GM21447 (cell line): ENCODE results near the gene ZFC3H1.
"Not testable (repeated sequence)": the region's sequence is repeated elsewhere in the genome, so short reads cannot be mapped to it uniquely, and the experiment has no call there.

ENCODE experiments used
- ATAC-seq: cut with Tn5 transposase; IDR thresholded peaks from one replicate; pipeline ENCODE4 v1.9.1; 2021; ENCODE audit not compliant: unreplicated experiment

ZFC3H1 gene

DNA sequence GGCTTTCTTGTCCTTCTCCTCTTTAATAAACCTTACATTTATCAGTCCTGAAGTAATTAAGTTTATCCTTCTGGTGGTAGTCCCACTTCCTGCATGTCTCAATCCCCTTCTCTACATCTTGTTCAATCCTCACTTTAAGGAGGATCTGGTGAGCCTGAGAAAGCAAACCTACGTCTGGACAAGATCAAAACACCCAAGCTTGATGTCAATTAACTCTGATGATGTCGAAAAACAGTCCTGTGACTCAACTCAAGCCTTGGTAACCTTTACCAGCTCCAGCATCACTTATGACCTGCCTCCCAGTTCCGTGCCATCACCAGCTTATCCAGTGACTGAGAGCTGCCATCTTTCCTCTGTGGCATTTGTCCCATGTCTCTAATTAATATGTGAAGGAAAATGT, 79.3 kb downstream of the ZFC3H1 start:
- ATAC-seq, result no peak

DNA sequence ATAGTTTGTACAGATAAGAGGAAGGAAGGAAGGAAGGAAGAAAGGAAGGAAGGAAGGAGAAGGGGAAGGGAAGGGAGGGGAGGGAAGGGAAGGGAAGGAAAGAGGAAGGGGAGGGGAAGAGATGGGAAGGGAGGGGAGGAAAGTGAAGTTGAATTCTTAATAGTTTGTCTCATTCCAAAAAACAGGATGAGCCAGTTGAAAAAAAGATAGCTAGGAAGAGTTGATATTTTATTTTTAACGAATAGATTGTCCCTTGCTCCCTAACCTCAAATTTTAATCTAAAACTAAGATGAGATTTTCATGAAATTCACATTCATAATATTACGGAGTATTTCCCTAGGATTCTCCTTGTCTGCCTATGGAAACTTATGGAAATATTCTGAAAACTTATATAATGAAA, 80.7 kb downstream of the ZFC3H1 start:
- ATAC-seq, result no peak

DNA sequence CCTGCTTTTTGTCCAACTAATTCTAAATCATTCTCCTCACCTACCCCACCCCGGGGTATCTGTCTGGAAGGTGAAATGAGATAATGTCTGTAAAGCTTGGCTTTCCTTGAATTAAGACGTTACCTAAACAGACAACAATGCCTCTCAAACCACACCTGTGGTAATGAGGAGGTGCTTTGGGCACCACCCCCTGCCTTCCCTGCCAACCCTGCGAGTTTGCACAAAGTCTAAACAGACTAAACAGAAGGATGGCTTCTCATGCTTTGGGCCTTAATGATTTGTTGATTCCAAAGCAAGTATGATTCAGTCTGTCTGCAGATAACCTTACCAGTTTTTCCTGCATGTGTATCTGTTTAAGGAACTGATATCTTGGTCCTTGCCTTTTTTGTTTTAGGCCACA, 82.4 kb downstream of the ZFC3H1 start:
- no peak for ATAC-seq

DNA sequence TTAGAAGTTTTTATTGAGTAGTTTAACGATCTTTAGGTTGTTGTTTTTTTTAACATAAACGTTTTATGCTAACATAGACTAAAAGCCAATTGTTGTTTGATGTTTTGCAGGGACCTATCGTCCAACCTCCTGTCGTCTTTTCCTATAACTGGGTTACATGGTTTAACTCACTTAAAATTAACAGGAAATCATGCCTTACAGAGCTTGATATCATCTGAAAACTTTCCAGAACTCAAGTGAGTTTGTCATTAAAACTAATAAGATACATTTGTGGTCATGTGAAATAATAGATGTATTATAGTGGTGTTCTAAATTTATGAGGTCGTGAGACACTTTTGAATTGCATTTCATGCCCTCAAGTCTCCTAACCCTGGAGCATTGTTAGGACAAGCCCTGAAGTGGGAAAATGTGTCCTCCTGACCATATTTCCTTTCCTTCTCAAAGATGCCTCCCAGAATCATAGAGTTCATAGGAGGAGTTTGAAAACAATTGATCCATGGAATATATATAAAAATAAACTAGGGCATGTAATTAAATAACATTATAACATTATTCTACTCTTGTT, 84.9 kb downstream of the ZFC3H1 start:
- no peak for ATAC-seq

DNA sequence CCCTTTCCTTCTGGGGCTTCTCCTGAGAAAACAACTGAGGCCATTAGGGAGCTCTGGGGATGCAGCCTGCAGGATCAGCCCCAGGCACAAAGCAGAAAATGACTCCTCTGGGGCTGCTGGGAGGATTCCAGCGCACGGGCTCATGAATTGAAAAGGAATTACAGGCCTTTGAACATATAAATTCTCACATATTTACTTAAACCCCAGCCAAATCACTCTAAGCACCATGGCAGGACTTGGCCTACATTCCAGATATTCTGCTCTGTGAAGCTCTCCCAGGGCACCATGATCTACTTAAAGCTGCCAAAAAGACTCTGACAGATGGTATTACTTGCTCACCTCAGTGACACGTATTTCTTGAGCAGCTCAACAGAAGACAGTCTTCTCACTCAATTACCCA, 87.2 kb downstream of the ZFC3H1 start:
- ATAC-seq, result no peak

DNA sequence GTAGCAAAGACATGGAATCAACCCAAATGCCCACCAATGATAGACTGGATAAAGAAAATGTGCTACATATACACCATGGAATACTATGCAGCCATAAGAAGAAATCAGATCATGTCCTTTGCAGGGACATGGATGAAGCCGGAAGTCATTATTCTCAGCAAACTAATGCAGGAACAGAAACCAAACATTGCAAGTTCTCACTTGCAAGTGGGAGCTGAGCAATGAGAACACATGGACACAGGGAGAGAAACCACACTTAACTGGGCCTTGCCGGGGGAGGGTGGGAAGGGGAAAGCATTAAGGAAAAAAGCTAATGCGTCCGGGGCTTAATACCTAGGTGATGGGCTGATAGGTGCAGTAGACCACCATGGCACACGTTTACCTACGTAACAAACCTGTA, 93.8 kb downstream of the ZFC3H1 start:
- ATAC-seq, result not testable (repeated sequence)

DNA sequence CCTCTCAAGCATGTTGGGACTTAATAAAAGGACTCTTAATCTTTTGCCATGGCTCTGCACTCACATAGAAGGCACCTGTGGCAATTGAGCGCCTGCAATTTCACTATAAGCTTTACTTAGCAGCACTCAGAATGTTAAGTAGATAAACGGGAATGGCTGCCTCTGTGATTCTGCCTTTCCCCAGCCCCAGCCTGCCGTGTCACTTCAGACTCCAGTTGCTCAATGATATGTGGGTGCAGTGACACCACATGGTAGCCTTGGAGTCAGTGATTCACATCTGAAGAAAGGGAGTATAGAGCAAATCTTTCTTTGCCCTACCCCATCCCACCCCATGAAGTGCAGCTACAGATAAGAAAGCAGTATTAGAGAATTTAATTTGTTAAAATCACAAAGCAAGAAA, 96.1 kb downstream of the ZFC3H1 start:
- ATAC-seq, result no peak

DNA sequence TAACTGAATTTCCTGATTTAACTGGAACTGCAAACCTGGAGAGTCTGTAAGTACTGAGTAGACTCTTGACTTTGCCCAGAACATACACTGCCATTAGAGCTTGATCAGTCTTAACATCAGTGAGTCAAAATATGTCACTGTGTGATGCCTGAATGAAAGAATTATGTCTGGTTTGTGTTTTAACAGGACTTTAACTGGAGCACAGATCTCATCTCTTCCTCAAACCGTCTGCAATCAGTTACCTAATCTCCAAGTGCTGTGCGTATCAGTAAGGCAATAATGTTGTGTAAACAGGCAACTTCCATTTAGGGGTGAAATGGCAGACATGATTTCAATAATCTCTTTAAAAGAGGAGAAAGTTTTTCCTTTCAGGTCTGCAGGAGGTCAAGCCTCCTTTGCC, 97.0 kb downstream of the ZFC3H1 start:
- ATAC-seq, result no peak

DNA sequence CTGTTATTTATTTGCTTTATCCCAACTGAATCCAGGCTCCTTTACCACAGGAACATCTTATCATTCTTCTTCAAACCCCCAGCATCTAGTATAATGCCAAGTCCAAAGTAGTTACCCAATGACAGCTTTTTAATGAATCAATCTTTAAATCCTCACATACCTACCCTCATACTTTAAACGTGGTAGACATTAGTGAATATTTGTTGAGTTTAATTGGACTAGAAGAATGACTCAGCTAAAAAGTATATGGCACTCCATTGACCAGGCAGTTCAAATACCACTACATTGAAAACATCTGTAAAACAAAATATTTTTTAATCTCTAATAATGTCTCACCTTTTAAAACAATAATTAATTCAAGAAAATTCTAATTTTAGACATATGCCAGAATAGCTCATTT, 98.1 kb downstream of the ZFC3H1 start:
- no peak for ATAC-seq

DNA sequence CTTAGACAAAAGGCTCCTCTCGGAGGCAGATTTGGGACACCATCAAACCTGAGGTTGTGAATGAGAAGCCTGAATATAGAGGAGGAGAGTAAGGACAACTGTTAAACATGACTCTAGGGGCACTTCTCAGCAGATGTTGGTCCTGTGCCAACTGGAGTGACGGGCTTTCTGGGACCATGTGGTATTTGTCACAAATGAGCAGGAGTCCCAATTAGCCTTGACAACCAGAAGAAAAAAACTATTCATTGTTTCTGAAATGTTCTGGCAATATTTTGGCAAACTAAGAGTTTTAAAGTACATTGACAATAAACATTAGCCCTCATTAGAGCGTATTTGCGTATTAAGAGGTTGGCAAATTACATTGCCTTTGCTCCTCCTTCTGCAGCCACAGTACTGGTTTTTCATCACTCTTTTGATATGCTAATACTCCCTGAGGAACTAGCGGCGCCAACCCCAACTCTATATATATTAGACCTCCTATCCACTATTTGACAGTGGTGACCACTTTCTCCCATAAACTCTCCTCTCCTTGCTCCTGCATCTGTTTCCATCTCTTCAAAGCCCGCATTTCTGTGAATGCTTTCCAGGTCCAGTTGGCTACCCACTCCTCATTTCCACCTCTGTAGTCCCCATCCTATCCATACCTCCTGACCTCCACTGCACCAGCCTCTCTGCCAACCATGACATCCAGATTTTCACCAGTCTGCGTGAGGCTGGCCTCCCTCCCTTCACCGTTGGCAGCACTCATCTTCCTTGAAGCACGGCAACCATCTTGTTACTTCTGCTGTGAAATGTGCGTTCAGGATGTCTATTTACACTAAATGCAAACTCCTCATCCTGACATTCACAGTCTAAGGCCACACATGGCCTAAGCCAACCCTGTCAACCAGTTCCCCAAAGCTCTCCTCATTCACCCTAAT, 100.7 kb downstream of the ZFC3H1 start:
- no peak for ATAC-seq
